GM12801 (cell line): Measurements from ENCODE around the gene MAML3.

ENCODE experiments used
- TF ChIP-seq, protein P1 (sequence below): IDR thresholded peaks from one replicate; pipeline ENCODE4 v1.5.1; 2011; ENCODE audit warnings: control low read depth; ENCODE audit not compliant: insufficient read length; ENCODE audit errors: extremely low read depth

MAML3 gene

GRCh38 chr4:140061659-140062289 is 92.2 kb downstream of the MAML3 start:
- TF ChIP-seq, protein P1, sequence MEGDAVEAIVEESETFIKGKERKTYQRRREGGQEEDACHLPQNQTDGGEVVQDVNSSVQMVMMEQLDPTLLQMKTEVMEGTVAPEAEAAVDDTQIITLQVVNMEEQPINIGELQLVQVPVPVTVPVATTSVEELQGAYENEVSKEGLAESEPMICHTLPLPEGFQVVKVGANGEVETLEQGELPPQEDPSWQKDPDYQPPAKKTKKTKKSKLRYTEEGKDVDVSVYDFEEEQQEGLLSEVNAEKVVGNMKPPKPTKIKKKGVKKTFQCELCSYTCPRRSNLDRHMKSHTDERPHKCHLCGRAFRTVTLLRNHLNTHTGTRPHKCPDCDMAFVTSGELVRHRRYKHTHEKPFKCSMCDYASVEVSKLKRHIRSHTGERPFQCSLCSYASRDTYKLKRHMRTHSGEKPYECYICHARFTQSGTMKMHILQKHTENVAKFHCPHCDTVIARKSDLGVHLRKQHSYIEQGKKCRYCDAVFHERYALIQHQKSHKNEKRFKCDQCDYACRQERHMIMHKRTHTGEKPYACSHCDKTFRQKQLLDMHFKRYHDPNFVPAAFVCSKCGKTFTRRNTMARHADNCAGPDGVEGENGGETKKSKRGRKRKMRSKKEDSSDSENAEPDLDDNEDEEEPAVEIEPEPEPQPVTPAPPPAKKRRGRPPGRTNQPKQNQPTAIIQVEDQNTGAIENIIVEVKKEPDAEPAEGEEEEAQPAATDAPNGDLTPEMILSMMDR, result no peak

DNA sequence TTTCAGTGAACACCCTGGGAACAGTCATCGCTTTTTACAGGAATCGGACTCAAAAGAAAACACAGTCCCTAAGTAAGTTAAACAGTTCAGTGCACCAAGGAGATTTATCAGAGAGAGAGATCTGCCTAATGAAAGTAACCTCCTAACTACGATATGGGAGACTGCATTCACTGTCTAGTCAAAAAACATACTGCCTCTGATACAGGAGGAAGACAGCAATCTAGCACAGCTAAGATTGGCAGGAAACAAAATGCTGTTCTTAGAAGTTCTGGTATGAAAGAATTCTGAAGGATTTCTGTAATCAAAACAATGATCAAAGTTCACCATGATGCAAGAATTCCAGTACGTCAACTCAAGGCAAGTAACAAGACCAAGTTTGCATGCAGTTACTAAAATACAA is 92.8 kb downstream of the MAML3 start:
- TF ChIP-seq, protein P1, result no peak

- TF ChIP-seq, protein P1, result no peak
Measured at GRCh38 chr4:140059159-140059558, 94.8 kb downstream of the MAML3 start.

DNA sequence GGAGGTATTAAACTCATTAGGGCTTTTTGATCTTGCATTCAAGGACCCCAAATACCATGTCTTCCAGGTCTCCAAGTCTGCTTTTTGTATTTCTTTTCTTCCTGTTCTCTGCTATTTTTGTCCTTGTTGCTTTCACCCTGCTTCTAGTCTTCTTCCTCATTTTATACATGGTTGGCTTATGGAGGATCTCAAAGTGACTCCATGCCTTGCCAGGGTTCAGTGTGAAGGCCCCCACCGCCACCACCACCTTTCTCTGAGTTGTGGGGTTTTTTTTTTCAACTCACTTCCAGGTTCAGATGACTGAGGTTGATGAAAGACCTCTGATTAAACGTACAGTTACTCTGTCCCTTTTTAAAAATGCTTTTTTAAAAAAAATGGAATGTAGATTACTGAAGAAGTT is 96.3 kb downstream of the MAML3 start:
- TF ChIP-seq, protein P1, result no peak

DNA sequence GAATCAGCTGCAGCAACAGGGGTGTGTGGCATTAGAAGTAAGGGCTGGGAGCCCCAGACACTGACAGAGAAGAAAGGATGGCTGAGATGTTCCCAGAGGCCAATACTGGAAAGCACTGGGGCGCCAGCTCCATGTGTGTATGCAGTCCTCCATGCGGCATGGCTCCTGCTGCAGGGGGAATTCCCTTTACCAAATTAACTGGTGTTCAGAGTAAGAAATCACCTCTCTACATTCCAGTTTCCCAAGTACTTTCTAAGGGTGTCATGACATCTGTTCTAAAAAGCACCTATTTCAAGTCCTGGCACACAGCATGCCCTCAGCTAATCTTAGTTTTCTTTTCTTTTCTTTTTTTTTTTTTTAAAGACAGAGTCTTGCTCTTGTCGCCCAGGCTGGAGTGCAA is 98.0 kb downstream of the MAML3 start:
- TF ChIP-seq, protein P1, result no peak

DNA sequence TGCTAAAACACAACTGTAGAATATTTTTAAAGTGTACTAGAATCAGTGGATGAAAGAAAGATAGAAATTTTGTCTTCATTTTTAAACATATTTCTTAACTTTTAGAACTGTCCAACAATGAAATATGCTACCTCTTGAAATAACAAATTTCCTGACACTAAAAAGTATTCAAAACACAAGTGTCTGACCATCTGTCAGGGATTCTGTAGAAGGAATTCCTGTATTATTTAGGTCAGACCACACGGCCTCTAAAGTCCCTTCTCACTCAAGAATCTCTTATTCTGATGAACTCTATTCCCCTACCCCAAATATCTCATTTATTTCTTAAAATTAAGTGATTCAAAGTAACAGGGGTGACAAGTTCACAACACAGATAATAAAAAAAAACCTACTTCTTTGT is 99.1 kb downstream of the MAML3 start:
- TF ChIP-seq, protein P1, result no peak

- TF ChIP-seq, protein P1, result no peak
Measured at GRCh38 chr4:140053185-140053584, 100.8 kb downstream of the MAML3 start.
